GM12874 (cell line): Measurements from ENCODE around the gene BEND4.

ENCODE experiments used
- TF ChIP-seq, protein P1 (sequence below): IDR thresholded peaks from 2 replicates; pipeline ENCODE4 v1.5.1; 2011; ENCODE audit warnings: low read depth, mild to moderate bottlenecking, control low read depth, low read length, moderate library complexity; ENCODE audit not compliant: insufficient read depth

The BEND4 gene

DNA sequence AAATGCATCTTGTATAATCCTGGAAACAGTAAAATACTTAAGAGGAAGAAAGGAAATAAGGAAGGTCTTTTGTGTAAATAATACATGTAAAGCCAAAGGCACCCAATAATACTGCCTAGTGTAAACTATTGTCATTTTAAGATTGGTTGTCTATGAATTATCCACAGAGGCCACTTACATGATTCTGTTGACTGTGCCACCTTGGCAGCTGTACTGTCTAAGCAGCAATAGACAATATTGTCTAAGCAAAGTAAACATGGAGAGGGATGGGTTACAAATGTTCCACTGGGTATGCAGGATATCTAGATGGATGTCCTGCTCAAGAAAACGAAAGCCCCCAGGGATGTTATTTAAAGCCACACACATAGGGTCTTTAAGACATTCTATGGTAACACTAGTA is 19.4 kb downstream of the BEND4 start:
- TF ChIP-seq, protein P1, sequence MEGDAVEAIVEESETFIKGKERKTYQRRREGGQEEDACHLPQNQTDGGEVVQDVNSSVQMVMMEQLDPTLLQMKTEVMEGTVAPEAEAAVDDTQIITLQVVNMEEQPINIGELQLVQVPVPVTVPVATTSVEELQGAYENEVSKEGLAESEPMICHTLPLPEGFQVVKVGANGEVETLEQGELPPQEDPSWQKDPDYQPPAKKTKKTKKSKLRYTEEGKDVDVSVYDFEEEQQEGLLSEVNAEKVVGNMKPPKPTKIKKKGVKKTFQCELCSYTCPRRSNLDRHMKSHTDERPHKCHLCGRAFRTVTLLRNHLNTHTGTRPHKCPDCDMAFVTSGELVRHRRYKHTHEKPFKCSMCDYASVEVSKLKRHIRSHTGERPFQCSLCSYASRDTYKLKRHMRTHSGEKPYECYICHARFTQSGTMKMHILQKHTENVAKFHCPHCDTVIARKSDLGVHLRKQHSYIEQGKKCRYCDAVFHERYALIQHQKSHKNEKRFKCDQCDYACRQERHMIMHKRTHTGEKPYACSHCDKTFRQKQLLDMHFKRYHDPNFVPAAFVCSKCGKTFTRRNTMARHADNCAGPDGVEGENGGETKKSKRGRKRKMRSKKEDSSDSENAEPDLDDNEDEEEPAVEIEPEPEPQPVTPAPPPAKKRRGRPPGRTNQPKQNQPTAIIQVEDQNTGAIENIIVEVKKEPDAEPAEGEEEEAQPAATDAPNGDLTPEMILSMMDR = no peak

- TF ChIP-seq, protein P1 = no peak
Measured at GRCh38 chr4:42132099-42132498, 20.4 kb downstream of the BEND4 start.

DNA sequence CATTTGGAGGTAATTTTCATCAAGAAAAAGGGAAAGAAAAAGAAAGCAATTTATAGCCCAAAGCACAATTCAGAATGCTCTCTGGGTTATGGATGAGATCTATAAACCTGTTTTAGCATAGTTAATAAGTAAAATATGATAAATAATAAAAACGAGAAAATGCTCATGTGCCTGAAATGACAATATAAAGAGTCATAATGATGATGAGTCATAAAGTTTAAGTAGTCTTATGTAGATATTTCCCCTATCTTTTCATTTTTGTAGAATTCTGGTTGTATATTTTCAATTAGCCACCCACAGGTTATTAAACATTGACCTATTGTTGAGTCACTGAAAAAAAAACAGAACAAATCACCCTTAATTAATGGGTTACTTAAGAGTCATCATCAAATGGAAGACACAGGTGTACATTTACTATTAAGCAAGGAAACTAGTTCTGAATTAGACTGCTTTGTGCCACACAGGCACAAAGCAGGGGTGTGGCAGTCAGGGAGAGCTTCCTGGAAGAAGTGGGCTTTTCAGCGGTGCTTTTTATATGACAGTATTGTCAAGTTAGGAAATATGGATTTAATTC is 29.3 kb downstream of the BEND4 start:
- TF ChIP-seq, protein P1 = no peak

GRCh38 chr4:42122237-42122636 is 30.2 kb downstream of the BEND4 start:
- TF ChIP-seq, protein P1 = no peak

DNA sequence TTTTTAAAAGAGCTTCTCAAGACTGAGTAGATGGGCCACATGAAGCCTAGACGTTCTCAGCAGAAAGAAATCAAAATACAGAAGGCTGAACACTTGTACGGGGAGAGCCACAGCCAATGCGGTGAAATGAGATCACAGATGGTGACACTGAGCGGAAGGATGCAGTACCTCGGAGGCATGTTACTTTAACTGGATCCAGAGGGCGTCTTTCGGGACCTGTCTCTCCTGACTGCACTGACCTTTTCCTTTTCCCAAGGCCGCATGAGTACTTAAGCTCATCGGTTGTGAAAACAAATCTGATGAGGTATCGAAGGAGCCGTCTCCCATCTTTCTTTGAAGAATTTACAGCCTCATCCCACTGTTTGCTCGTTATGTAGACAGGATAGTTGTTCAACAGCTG is 32.6 kb downstream of the BEND4 start:
- TF ChIP-seq, protein P1 = no peak

DNA sequence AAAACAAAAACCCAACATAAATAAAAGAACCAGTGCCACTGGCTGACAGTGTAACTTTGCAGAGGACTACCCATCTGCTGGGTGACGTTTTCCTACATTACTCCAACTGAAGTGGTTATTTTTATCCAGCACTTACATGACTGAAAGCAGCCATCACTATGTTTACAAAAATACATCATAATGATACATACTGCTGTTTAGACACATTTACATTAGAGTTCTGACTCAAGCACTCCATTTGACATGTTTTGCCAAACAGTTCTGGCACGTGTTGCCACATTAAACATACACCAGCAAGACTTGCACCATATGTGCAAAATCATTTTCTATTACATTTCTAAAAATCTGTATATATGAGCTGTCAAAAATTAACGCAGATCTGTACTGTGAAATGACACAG is 39.6 kb downstream of the BEND4 start:
- TF ChIP-seq, protein P1 = no peak

DNA sequence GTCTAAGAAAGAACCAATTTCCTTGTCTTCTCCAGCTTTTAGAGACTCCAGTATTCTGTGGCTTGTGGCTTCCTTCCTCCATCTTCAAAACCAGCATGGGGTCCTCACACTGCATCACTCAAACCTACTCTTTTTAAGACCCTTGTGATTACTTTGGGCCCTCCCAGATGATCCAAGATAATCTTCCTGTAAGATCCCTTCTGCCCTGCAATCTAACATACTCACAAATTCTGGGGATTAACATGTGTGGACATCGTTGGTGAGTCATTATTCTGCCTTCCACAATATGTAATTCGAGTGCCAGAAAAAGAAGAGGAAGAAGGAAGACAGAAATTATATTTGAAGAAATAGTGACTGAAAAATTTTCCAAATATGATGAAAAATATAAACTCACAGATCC is 47.9 kb downstream of the BEND4 start:
- TF ChIP-seq, protein P1 = no peak
